Hypothalamus (tissue), 51 donors: ENCODE results near the gene ZSCAN32.

Experiments used
- DNase-seq, 51 donors: peaks; one replicate each; lab custom pipeline; 2025; lab: John Stamatoyannopoulos, UW

Gene ZSCAN32

DNA sequence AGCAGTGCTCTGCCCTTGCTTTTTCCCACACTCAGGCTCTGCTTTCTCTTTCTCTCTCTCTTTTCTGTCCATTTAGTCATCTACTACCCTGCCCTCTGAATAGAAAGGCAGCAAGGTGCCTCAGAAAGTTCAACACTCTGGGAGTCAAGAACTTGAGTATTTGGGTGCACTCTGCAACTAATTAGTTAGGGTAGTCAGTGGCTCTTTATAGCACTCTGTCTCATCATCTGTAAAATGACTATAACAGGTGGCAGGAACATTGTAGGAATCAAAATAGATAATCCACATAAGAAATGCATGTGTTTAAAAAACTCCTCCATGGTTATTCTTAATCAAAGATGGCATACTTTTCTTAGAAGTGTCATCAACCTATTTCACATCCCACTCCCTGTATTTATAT, 37.9 kb downstream of the ZSCAN32 start:
- no peak for DNase-seq

DNA sequence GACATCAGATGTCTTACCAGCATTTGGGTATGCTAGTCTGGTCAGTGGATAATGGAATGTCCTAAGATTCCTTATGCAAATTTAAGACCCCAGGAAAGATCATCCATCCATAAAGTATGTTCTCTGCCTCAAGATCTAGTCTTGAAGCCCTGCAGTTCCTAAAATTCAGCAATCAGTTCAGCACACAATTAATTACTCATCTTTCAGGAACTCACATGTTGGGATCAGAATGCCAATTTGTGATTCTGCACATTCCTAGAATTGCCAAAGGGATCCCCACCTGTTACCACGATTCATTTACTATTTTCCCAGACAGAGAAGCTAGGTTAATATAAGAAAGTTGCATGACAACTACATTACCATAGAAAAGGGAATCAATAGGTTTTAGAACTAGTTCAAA, 41.9 kb downstream of the ZSCAN32 start:
- no peak for DNase-seq

DNA sequence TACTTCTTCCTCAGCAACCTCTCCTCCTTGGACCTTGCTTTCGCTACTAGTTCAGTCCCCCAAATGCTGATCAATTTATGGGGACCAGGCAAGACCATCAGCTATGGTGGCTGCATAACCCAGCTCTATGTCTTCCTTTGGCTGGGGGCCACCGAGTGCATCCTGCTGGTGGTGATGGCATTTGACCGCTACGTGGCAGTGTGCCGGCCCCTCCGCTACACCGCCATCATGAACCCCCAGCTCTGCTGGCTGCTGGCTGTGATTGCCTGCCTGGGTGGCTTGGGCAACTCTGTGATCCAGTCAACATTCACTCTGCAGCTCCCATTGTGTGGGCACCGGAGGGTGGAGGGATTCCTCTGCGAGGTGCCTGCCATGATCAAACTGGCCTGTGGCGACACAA, 44.7 kb downstream of the ZSCAN32 start:
- no peak for DNase-seq

DNA sequence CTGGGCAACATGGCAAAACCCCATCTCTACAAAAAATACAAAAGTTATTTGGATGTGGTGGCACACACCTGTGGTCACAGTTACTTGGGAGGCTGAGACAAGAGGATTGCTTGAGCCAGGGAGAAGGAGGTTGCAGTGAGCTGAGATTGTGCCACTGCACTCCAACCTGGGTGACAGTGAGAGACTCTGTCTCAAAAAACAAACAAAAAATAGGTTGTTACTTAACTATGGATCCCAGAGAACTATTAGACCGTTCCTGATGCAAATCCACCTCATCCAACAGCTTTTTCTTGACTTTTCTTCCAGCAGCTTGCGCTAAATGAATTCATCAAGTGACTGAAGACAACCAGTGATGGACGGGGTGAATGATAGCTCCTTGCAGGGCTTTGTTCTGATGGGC, 45.2 kb downstream of the ZSCAN32 start, which contains the start of gene OR2C1:
TSS of gene OR2C1 (plus strand) at position 301 of the 400 bp plus-strand sequence. CDS start at position 353, 52 bp downstream.
- no peak for DNase-seq

DNA sequence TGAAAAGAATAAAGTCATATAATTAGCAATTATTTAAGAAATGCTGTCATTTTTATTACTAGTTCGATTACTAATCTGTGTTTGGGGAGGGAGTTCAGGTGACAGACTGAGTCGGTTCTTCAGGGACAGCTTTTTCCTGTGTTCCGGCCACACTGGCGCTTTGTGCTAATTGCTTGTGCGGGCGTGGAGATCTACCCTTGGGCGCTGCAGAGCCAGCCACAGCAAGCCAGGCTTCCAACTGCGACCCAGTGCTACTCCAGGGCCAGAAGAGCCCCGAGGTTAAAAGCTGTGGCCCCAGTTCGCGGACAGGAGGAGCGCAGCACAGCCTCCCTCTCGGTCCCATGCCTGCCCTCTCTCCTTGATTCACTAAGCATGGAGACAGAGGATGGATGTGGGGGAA, 51.6 kb downstream of the ZSCAN32 start:
- DNase-seq = no peak

DNA sequence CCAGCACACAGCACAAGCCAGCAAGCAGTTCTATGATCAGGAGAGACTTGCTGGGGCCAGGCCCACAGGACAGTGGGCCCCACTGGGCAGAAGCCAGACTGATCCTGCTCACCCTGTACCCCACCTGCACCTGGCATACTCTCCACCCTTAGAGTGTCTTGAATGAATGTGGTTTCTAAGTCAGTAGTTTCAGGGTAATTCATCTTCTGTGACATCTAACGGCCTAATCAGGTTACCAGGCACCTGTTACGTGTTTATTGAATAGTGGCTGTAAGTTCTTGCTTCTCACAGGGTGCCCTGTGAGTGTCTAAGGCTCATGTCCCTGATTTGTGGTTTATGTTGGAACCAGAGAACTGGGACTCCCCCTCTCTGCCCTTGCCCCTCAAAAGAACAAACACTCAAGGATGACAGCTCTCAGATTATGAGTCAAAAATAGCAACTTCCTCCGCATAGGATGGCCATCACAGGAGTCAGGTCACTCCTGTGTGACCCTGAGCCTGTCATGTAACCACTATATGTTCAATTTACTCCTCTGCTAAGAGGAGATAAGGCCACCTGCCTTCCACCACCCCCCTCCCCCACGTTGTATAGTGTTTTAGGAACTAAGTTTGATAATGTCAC, 52.1 kb downstream of the ZSCAN32 start:
- no peak for DNase-seq

DNA sequence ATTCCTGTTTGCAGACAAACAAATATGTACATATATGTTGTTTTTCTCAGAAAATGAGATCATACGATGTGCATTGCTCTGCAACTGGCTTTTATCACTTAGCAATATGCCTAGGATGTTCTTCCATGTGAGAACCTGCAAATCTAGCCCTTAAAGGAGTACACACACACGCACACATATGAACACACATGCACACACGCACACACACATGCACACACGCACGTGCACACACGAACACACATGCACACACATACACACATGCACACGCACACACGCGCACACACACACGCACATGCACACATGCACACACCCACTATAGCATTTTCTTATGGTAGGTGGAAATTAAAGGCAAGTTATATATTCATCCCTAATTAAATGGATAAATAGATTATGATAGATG, 53.2 kb downstream of the ZSCAN32 start:
- DNase-seq = no peak

DNA sequence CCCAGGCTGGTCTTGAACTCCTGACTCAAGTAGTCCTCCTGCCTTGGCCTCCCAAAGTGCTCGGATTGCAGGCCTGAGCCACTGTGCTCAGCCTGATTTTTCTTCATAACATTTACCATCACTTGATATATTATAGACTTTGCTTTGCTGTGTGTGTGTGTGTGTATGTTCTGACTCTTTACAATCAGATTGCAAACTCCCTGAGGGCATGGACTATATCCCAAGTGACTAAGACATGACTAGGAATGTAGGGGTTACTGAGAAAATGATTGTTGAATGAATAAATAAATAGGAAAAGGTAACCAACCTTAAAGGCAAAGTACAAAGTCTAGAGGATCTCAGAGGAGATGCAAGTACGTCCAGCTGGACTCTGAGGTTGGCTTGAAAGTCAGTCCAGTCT, 54.8 kb downstream of the ZSCAN32 start:
- DNase-seq = no peak
